ENCODE data around the gene PRKN.
"Not testable (repeated sequence)": the region's sequence is repeated elsewhere in the genome, so short reads cannot be mapped to it uniquely, and the experiment has no call there.

PRKN gene

GRCh38 chr6:162539321-162539720 lies 188.2 kb downstream of the PRKN start:
- no peak for DNase-seq (ENCODE audit: low read depth in 3 of 3, low spot score in 1 of 3)

GRCh38 chr6:162538643-162539064 lies 188.9 kb downstream of the PRKN start:
- DNase-seq (ENCODE audit: low read depth in 3 of 3, low spot score in 1 of 3): no peak

- DNase-seq (ENCODE audit: low read depth in 3 of 3, low spot score in 1 of 3): no peak
Measured at GRCh38 chr6:162533009-162533400, 194.6 kb downstream of the PRKN start.

DNA sequence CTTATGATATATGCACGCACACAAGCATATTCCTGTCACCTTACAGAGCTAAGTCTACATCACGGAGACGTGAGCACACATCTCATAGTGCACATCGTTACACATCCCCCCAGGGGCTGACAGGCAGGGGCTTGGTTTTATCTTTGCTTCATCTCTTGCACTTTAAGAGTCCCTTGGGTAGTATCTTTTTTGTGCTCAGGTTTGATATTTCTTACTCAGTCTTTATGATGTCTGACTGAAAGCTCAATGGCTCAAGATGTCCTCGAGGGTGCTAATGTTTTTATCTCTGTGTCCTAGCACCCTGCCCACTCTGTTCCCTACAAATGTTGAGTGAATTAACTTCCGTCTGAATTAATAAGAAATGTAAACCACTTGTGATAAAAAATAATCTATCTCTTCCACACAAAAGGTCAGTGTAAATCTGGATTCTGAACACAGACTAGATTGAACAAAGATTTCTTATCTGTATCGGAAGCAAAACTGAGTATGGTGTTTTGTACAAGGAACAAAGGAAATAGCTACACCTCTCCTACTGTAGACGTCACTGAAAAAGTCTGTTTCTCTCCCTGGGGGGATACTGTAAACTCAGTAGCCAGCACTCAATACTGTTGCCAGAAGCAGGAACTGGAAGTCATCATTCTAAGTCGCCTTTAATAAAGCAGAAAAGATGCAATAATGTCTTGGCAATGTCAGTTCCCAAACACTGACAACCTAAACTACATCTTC lies 195.1 kb downstream of the PRKN start:
- no peak for DNase-seq (ENCODE audit: low read depth in 3 of 3, low spot score in 1 of 3)

DNA sequence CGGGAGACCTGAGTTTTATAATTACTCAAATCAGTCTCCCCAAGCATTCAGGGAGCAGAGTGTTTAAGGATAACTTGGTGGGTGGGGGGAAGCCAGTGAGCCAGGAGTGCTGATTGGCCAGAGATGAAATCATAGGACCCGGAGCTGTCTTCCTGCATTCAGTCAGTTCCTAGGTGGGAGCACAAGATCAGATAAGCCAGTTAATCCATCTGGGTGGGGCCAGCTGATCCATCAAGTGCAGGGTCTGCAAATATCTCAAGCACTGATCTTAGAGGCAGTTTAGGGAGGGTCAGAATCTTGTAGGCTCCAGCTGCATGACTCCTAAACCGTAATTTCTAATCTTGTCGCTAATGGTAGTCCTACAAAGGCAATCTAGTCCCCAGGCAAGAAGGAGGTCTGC lies 196.2 kb downstream of the PRKN start:
- DNase-seq (ENCODE audit: low read depth in 3 of 3, low spot score in 1 of 3): not testable (repeated sequence)

- DNase-seq (ENCODE audit: low read depth in 3 of 3, low spot score in 1 of 3): no peak
Measured at GRCh38 chr6:162528538-162528937, 199.0 kb downstream of the PRKN start.

DNA sequence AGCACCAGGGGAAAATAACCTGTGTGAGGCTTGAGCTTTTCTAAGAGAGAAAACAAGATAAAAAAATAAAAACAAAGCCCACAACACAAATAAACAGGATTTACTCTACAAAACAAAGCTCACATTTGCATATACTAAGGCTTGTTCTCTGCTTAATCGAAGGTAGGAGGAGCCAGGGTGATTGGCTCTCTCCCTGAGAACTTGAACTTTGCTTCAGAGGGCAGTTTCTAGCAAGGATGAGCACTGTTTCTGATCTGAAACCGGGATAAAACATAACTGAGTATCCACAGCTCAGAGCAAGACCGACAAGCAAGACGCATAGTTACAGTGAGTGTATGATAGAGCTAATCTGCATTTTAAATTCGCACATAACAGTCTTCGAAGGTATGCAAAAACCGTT lies 200.6 kb downstream of the PRKN start:
- DNase-seq (ENCODE audit: low read depth in 3 of 3, low spot score in 1 of 3): no peak

GRCh38 chr6:162525181-162525580 lies 202.4 kb downstream of the PRKN start:
- no peak for DNase-seq (ENCODE audit: low read depth in 3 of 3, low spot score in 1 of 3)

DNA sequence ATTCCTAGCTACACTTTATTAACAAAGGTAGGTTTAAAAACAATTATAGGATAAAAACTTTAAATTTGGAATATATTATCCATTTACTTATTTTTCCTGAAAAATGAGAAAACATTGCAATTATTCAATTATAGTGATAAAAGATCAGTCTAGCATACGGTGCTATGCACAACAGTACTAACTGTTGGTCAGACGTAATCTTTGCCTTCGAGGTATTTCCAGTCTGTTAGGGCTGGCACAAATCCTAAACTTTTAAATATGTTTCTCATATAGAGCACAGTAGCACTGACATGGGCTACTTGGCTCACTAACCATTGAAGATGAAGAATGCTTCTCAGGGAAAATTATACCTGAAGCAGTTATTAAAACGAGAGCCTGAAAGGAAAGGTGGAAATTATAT lies 214.8 kb downstream of the PRKN start:
- DNase-seq (ENCODE audit: low read depth in 3 of 3, low spot score in 1 of 3): no peak

- DNase-seq (ENCODE audit: low read depth in 3 of 3, low spot score in 1 of 3): no peak
Measured at GRCh38 chr6:162497389-162497788, 230.2 kb downstream of the PRKN start.

DNA sequence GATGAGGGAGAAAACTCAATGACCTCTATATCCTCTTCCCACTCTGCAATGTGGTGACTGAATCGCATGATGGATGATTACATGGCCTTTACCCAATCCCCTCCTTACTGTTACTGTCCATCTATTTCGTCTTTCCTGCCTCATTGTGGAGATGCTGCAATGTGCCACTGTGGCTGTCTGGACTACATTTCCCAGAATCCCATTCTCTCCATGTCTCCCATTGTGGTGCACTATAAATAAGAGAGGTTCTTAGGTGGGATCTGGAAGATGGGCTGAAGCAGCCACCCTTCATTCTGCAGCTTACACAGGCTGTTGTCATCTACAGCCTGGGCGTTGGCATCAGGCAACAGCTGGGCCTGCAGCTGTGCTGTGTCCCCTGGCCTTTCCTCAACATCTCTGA lies 233.6 kb downstream of the PRKN start:
- no peak for DNase-seq (ENCODE audit: low read depth in 3 of 3, low spot score in 1 of 3)

GRCh38 chr6:162491637-162492036 lies 235.9 kb downstream of the PRKN start:
- no peak for DNase-seq (ENCODE audit: low read depth in 3 of 3, low spot score in 1 of 3)

GRCh38 chr6:162489101-162489976 lies 238.2 kb downstream of the PRKN start:
- DNase-seq (ENCODE audit: low read depth in 3 of 3, low spot score in 1 of 3): no peak

DNA sequence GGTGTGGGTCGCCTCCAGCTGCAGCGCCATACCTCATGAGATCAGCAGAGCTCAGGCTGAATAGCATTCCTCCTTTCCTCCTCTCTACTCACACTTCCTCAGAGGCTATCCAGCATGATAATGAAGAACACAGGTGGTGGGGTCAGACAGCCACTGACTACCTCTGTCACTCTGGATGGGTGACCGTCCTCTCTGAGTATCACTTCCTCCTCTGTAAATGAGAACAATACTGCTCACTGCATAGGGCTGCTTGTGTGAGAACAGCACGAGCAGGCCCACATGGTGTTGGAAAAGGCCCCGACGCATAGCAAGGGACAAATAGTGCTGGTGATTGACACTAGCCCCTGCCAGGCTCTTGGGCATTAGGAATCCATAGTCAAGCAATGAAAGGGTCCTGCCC lies 239.1 kb downstream of the PRKN start:
- DNase-seq (ENCODE audit: low read depth in 3 of 3, low spot score in 1 of 3): no peak

DNA sequence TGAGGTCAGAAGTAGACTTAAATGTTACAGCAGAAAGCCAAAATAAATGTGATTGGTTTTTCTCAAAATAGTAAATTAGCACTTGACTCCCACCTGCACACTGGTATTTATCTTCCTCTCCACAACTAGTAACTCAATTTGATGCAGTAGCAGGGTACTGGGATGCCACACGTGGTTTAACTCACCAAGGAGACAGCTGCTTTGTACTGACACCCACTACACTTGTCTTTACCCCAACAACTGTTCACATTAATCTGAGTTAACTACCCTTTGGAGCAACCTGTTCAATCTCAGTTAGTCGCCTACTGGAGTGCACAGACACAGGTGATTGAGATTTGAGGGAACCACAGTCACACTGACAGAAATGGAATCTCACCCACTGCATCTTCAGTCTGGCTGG lies 242.1 kb downstream of the PRKN start:
- DNase-seq (ENCODE audit: low read depth in 3 of 3, low spot score in 1 of 3): no peak

- DNase-seq (ENCODE audit: low read depth in 3 of 3, low spot score in 1 of 3): no peak
Measured at GRCh38 chr6:162481938-162482337, 245.6 kb downstream of the PRKN start.

DNA sequence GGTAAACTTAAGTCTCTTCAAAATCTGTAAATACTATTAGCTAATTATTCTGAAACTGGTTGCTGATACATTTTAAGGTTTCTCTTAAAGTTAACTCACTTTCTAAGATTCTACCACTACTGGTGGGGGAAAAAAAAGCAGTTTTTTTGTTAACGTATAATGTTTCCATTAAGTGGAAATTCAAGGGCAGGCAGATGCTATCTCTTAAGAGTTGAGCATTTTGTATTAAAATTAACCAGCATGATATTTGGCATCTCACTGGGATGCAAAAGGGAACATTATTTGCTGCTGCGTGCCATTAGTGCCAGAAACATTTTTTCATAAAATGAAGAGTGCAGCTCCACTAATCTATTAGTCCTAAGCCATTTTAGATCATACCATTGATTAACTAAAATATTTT lies 246.2 kb downstream of the PRKN start:
- DNase-seq (ENCODE audit: low read depth in 3 of 3, low spot score in 1 of 3): no peak

DNA sequence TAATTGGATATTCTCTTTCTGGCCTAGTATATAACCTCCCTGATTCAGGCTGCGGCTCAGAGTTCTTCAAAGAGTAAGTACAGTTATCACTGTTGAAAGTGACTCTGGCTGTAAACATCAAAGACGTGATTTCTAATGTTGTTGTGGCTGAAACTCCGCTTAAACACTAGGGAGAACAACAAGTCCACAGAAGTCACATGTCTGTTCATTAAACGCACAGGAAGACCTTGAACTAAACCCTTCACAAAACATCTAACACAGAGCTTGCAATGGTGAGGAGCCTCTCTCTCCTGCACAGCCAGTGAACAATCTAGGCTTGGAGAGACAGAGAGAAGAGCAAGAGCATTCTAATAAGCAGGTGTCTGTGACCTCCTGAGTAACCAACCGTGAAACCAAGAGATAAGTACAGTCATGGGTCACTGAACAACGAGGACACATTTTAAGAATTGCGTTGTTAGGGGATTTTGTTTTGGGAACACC lies 249.3 kb downstream of the PRKN start:
- no peak for DNase-seq (ENCODE audit: low read depth in 3 of 3, low spot score in 1 of 3)

GRCh38 chr6:162474722-162475121 lies 252.8 kb downstream of the PRKN start:
- DNase-seq (ENCODE audit: low read depth in 3 of 3, low spot score in 1 of 3): no peak

DNA sequence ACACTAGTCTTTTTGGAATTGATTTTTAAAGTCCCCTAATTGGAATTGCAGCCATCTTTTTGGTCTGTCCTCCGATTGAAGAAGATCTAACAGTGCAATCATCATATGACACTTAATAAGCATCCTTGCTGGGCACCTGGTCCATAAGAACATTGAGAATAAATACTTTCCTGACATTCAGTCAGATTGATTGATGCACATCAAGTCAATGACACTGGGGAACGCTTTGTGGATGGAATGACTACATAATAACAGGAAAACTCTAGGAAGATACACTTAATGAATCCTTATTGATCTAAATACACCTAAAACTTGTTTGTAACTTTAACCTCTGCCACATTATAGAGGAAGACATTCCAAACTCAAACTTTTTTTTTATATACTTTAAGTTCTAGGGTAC lies 255.7 kb downstream of the PRKN start:
- no peak for DNase-seq (ENCODE audit: low read depth in 3 of 3, low spot score in 1 of 3)

DNA sequence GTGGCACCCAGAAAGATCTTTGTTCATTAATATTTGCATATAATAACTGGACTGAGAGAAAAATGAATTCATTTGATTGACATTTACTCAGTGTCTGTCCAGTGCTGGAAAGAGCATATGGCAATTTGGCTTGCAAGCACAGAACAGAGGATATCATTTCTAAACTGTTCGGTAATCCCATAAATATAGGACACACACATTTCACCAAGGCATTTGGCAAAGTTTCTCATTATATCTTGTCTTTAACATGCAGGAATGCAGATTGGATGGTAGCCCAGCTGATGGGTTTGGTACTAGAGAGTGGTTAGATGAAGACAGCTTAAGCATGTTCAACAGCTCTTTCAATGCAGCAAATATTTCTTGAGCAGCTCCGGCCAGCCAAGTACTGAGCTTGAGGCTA lies 259.2 kb downstream of the PRKN start:
- DNase-seq (ENCODE audit: low read depth in 3 of 3, low spot score in 1 of 3): no peak

DNA sequence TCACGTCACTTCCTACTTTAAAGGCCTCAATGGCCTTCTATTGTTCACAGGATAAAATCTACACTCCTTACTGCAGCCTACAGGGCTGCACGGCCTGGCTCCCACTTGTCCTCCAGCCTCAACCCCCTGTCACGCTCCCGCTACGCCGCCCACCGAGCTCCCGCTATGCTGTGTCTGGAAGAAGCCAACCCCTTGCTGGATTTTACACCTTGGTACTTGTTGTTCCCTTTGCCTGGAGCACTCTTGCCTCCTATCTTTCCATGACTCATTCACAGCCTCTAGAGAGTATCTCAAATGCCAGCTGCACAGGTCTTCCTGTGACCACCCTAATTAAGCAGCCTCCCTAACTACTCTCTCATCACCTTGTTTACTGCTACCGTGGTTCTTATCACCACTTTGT lies 259.9 kb downstream of the PRKN start:
- DNase-seq (ENCODE audit: low read depth in 3 of 3, low spot score in 1 of 3): no peak

Data from stimulated activated CD4-positive, alpha-beta T cell treated with anti-CD3 and anti-CD28 coated beads, TNF-alpha, amount 100 ng/mL, for 1 hour (primary cell).